ENCODE data around the gene MAP3K8. TPM values are rescaled to one million over a fixed set of nuclear protein-coding genes. Genes with fewer than 3 reads are reported as not detected.

MAP3K8 gene
- polyA plus RNA-seq, 1 donor from 2014 or later: 1.5 TPM

- no peaks in the 10 kb centered on the region for H3K9me2 ChIP-seq (ENCODE audit: insufficient read depth, low read length)
- no peak overlapping the region for H3K9ac ChIP-seq (ENCODE audit: low read length)
- H3K9me3 ChIP-seq (ENCODE audit: low read length): no peaks in the 10 kb centered on the region
- no peak overlapping the region for H3K4me3 ChIP-seq (ENCODE audit: low read length)
- no peaks in the 10 kb centered on the region for H3F3A ChIP-seq (ENCODE audit: insufficient read depth, low read length, poor library complexity, severe bottlenecking)
- no peak overlapping the region for H3K27ac ChIP-seq (ENCODE audit: low read length)
- H3K36me3 ChIP-seq (ENCODE audit: insufficient read depth, low read length): no peaks in the 10 kb centered on the region
- TF ChIP-seq SMC3 (conservative IDR thresholded peaks at IDR 0.05; ENCODE audit: poor library complexity): no peak
- TF ChIP-seq POLR2AphosphoS5 (IDR thresholded peaks at IDR 0.05): no peak
- TF ChIP-seq EZH2 (IDR thresholded peaks at IDR 0.05; ENCODE audit: borderline replicate concordance, insufficient read depth, low read length, poor library complexity, severe bottlenecking): no peak
- no peak for TF ChIP-seq TAF1 (IDR thresholded peaks at IDR 0.05; ENCODE audit: low read depth)
- no peak for TF ChIP-seq RAD21 (conservative IDR thresholded peaks at IDR 0.05)
- TF ChIP-seq, protein P1, sequence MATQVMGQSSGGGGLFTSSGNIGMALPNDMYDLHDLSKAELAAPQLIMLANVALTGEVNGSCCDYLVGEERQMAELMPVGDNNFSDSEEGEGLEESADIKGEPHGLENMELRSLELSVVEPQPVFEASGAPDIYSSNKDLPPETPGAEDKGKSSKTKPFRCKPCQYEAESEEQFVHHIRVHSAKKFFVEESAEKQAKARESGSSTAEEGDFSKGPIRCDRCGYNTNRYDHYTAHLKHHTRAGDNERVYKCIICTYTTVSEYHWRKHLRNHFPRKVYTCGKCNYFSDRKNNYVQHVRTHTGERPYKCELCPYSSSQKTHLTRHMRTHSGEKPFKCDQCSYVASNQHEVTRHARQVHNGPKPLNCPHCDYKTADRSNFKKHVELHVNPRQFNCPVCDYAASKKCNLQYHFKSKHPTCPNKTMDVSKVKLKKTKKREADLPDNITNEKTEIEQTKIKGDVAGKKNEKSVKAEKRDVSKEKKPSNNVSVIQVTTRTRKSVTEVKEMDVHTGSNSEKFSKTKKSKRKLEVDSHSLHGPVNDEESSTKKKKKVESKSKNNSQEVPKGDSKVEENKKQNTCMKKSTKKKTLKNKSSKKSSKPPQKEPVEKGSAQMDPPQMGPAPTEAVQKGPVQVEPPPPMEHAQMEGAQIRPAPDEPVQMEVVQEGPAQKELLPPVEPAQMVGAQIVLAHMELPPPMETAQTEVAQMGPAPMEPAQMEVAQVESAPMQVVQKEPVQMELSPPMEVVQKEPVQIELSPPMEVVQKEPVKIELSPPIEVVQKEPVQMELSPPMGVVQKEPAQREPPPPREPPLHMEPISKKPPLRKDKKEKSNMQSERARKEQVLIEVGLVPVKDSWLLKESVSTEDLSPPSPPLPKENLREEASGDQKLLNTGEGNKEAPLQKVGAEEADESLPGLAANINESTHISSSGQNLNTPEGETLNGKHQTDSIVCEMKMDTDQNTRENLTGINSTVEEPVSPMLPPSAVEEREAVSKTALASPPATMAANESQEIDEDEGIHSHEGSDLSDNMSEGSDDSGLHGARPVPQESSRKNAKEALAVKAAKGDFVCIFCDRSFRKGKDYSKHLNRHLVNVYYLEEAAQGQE (IDR thresholded peaks at IDR 0.05; ENCODE audit: borderline replicate concordance): no peak
- TF ChIP-seq, protein P2, sequence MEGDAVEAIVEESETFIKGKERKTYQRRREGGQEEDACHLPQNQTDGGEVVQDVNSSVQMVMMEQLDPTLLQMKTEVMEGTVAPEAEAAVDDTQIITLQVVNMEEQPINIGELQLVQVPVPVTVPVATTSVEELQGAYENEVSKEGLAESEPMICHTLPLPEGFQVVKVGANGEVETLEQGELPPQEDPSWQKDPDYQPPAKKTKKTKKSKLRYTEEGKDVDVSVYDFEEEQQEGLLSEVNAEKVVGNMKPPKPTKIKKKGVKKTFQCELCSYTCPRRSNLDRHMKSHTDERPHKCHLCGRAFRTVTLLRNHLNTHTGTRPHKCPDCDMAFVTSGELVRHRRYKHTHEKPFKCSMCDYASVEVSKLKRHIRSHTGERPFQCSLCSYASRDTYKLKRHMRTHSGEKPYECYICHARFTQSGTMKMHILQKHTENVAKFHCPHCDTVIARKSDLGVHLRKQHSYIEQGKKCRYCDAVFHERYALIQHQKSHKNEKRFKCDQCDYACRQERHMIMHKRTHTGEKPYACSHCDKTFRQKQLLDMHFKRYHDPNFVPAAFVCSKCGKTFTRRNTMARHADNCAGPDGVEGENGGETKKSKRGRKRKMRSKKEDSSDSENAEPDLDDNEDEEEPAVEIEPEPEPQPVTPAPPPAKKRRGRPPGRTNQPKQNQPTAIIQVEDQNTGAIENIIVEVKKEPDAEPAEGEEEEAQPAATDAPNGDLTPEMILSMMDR (IDR thresholded peaks at IDR 0.05; ENCODE audit: poor library complexity, severe bottlenecking): no peak
- TF ChIP-seq MXI1 (conservative IDR thresholded peaks at IDR 0.05; ENCODE audit: poor library complexity, severe bottlenecking): no peak
- TF ChIP-seq EP300 (conservative IDR thresholded peaks at IDR 0.05; ENCODE audit: poor library complexity, severe bottlenecking): no peak
- no peaks in the 10 kb centered on the region for H3K27me3 ChIP-seq (ENCODE audit: insufficient read depth, low read depth, low read length)
- H3K79me2 ChIP-seq (replicated peaks; ENCODE audit: insufficient read depth, low read length): no peaks in the 10 kb centered on the region
- no peak overlapping the region for H3K4me2 ChIP-seq (ENCODE audit: low read length)
- H2AFZ ChIP-seq (ENCODE audit: low read depth, low read length): no peak overlapping the region
- H4K20me1 ChIP-seq (ENCODE audit: insufficient read depth): no peaks in the 10 kb centered on the region
These were observed 26.1 kb downstream of the MAP3K8 start for GRCh38 chr10:30460121-30460520.

DNA sequence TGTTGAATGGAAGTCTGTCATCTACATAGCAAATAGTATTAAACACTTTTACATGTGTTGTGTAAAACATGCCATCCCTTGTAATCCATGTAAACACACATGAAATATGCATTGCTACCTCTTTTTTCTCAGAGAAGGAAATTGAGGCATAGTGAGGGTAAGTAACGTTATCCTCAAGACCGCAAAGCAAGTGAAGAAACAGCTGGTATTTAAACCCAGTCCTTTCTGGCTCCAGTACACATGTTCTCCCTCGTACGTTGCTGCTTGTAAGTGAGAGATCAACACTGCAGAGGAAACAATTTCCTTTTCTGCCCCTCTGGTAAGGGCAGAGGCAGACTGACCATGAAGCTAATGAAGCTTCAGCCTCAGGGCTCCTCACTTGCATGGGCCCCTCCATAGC is 28.5 kb downstream of the MAP3K8 start:
- no peaks in the 10 kb centered on the region for H3K79me2 ChIP-seq (replicated peaks; ENCODE audit: insufficient read depth, low read length)
- no peak overlapping the region for H3K9ac ChIP-seq (ENCODE audit: low read length)
- no peaks in the 10 kb centered on the region for H3K36me3 ChIP-seq (ENCODE audit: insufficient read depth, low read length)

More for the DNA sequence above, 28.5 kb downstream of the MAP3K8 start:
- Histone ChIP-seq H4K20me1 (ENCODE audit: insufficient read depth) (no peaks in the 10 kb centered on the region), H3K4me2 (ENCODE audit: low read length) (no peak overlapping the region), H3F3A (ENCODE audit: insufficient read depth, low read length, poor library complexity, severe bottlenecking) (no peaks in the 10 kb centered on the region), H3K27me3 (ENCODE audit: insufficient read depth, low read depth, low read length) (no peaks in the 10 kb centered on the region), H3K9me2 (ENCODE audit: insufficient read depth, low read length) (no peaks in the 10 kb centered on the region), H3K4me3 (ENCODE audit: low read length) (no peak overlapping the region), H2AFZ (ENCODE audit: low read depth, low read length) (no peak overlapping the region), H3K27ac (ENCODE audit: low read length) (no peak overlapping the region), H3K9me3 (ENCODE audit: low read length) (no peaks in the 10 kb centered on the region)
- TF ChIP-seq POLR2AphosphoS5 (IDR thresholded peaks at IDR 0.05) (no peak), RAD21 (conservative IDR thresholded peaks at IDR 0.05) (no peak), EZH2 (IDR thresholded peaks at IDR 0.05; ENCODE audit: borderline replicate concordance, insufficient read depth, low read length, poor library complexity, severe bottlenecking) (no peak), EP300 (conservative IDR thresholded peaks at IDR 0.05; ENCODE audit: poor library complexity, severe bottlenecking) (no peak), MXI1 (conservative IDR thresholded peaks at IDR 0.05; ENCODE audit: poor library complexity, severe bottlenecking) (no peak), TAF1 (IDR thresholded peaks at IDR 0.05; ENCODE audit: low read depth) (no peak), SMC3 (conservative IDR thresholded peaks at IDR 0.05; ENCODE audit: poor library complexity) (no peak)
- TF ChIP-seq, protein P2 (IDR thresholded peaks at IDR 0.05; ENCODE audit: poor library complexity, severe bottlenecking): no peak
- TF ChIP-seq, protein P1 (IDR thresholded peaks at IDR 0.05; ENCODE audit: borderline replicate concordance): no peak
